PC-3 (cell line): ENCODE data around the gene SFT2D1.

ENCODE experiments used
- EZH2 ChIP-seq: fragments of 300-600 bp; sonication (generic); IDR thresholded peaks from one replicate; pipeline ENCODE4 v1.6.1; 2017; ENCODE audit warnings: antibody characterized with exemption, mild to moderate bottlenecking, low read length; ENCODE audit not compliant: unreplicated experiment
- EZH2phosphoT487 ChIP-seq: fragments of 300-600 bp; sonication (generic); IDR thresholded peaks from 2 replicates; pipeline ENCODE4 v1.6.1; 2018; ENCODE audit warnings: mild to moderate bottlenecking, antibody characterized with exemption, low read length, borderline replicate concordance
- TF ChIP-seq, protein P1 (sequence below): fragments of 300-600 bp; sonication (generic); conservative IDR thresholded peaks from 2 replicates; pipeline ENCODE4 v1.5.1; 2017; ENCODE audit warnings: antibody characterized with exemption, low read depth, mild to moderate bottlenecking, low read length

DNA sequence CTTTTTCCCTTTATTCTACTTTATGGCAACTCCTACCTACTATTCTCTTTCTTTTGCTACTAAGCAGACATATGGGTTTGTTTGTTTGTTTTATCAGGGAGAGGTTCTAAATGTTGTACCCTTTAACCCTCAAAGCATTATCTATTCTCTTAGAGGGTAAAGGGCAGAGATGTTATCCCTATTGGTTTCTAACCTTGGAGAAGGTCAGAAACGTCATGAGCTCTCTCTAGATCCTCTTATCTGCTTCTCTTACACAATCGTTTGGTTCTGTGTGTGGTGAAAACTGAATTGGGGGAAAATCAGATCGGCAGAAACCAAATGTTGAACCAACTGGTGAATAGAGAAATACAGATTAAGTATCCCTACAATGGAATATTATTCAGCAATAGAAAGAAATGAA is 46.8 kb upstream of the SFT2D1 start:
- TF ChIP-seq, protein P1, sequence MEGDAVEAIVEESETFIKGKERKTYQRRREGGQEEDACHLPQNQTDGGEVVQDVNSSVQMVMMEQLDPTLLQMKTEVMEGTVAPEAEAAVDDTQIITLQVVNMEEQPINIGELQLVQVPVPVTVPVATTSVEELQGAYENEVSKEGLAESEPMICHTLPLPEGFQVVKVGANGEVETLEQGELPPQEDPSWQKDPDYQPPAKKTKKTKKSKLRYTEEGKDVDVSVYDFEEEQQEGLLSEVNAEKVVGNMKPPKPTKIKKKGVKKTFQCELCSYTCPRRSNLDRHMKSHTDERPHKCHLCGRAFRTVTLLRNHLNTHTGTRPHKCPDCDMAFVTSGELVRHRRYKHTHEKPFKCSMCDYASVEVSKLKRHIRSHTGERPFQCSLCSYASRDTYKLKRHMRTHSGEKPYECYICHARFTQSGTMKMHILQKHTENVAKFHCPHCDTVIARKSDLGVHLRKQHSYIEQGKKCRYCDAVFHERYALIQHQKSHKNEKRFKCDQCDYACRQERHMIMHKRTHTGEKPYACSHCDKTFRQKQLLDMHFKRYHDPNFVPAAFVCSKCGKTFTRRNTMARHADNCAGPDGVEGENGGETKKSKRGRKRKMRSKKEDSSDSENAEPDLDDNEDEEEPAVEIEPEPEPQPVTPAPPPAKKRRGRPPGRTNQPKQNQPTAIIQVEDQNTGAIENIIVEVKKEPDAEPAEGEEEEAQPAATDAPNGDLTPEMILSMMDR, result no peak
- TF ChIP-seq EZH2phosphoT487 (no peak), EZH2 (no peak)
